ENCODE results near the gene ARL17A.
"Not testable (repeated sequence)": the region's sequence is repeated elsewhere in the genome, so short reads cannot be mapped to it uniquely, and the experiment has no call there.

Gene ARL17A

DNA sequence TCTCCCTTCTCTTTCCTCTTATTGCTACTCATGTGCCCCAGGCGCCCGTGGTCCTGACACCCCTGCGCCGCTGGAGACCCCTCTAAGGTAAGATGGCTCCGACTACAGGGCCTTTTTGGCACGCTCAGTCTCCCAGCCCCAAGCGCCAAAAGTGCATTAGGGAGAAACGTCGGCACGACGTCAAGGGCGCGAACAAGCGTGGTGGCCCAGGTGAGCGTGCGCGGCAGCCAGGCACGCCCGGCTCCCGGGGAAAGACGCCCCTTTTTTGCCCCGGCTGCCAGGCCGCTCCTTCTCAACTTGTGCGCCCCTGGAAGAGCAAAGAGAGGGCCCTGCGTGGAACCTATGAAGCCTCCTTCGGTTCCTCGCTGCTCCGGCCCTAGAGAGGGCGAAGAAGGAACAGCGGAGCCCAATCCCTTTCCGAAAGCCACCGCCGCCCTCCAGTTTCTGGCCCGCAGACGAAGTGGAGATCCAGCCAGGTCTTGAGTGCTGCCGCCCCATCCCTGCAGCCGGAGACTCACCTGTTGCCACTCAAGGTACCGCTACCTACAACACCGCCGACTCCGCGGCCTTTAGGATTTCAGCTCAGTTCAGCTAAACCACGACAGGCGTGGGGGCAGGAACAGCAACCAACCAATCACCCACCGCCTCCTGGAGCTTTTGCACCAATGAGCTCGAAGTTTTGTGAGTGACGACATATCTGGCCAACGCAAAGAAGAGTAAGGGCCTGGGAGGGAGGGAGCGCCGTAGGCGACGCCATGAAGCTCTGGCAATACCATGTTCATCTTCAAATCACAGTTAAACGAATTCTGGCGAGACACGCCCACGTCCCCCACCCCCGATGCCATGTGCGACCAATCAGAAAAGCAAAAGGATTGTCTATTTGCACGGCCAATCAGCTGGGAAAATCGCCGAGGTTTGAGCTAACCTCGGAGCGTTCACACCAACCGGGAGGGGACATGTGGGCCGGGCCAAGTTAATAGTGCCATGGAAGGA is at the start of gene ARL17A:
Gene ARL17A (minus strand): TSS at position 609 of the 993 bp plus-strand sequence. CDS start 3,369 bp downstream, outside the sequence.
- not testable (repeated sequence) for DNase-seq (ENCODE audit: low read depth)
- H3K4me3 ChIP-seq (ENCODE audit: low read depth, low read length), result peak within 1 kb of the TSS; percentile 20; the same call in 1 of the 2 replicates

DNA sequence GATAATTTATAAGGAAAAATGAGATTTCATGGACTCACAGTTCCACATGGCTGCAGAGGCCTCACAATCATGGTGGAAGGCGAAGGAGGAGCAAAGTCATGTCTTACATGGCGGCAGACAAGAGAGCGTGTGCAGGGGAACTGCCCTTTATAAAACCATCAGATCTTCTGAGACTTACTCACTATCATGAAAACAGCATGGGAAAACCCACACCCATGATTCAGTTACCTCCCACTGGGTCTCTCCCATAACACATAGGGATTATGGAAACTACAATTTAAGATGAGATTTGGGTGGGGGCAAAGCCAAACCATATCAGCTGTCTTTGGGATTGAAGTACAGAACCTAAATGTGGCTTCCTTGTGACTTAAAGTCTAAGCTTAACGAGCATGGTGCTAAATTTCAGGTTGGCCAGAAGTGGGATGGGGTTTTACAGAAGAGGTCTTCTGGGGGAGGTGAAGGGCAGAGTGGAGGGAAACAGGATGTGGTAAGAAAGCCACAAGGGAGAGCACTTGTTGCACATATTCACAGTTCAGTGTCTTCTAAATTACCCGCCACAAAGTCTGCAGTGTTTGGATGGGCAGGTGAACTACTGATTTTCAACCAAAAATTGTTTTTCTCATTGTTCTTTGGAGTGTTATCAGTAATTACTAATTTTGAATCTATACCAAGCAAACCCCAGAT is 49.4 kb upstream of the ARL17A start:
- DNase-seq (ENCODE audit: low read depth); H3K4me3 ChIP-seq (ENCODE audit: low read depth, low read length): not testable (repeated sequence)

DNA sequence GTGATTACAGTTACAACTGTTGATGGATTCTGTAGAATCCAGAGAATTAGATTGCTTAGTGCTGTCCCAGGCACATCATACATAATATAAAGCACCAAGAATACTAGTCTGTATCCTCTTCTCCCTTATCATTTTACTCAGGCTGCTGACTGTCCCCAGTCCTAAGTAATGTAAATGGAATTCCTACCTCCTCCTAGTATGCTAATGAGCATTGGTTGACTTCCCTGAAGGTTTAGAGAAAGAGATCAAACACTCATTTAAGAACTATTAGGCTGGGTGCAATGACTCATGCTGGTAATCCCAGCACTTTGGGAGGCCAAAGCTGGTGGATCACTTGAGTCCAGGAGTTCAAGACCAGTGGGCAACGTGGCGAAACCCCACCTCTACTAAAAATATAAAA is 48.0 kb upstream of the ARL17A start:
- not testable (repeated sequence) for H3K4me3 ChIP-seq (ENCODE audit: low read depth, low read length); DNase-seq (ENCODE audit: low read depth)

DNA sequence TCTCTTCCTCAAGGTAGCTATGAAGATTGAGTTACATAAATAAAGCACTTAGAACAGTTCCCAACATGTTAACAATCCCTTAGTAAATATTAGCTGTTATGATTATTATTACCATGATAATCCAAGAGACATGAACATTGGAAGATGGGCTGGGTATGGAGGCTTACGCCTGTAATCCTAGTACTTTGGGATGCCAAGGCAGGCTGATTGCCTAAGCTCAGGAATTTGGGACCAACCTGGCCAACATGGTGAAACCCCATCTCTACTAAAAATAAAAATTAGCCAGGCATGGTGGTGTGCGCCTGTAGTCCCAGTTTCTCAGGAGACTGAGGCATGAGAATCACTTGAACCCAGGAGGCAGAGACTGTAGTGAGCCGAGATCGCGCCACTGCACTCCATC is 45.2 kb upstream of the ARL17A start:
- H3K4me3 ChIP-seq (ENCODE audit: low read depth, low read length); DNase-seq (ENCODE audit: low read depth): not testable (repeated sequence)

DNA sequence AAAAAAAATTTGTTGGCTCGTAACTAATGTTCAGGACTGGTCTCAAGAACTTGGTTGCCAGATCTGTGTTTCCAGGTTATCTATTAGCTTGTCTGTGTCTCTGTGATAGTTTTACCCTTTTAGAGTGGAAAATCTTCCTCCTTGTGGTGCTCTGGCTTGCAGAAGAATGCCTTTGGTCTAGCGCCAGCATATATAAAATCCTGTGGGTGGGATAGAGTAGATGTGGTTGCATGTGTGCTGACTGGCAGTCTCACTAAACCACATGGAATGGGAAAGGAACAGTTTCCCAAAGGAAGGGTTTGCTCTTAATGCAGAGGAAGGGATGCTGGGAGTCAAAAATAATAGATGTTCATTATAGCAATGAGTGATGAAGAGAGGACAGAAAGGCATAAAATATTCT is 44.3 kb upstream of the ARL17A start:
- not testable (repeated sequence) for DNase-seq (ENCODE audit: low read depth); H3K4me3 ChIP-seq (ENCODE audit: low read depth, low read length)

DNA sequence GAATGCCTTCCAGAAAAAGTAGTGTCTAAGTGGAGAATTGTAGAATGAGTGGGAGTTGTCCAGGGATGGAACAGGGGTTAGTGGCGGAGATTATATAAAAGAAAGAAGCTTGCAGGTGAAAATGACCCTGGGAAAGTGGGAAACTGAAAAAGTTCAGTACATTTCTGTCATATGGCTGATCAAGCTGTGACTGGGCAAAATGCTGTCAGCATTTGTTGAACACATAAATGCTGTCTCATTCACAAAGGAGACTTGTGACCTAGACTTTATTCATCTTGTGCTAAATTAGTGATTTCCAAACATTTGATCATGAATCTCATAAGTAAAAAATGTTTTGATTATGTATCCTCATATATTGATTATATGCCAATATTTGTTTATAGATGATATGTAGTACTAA is 39.5 kb upstream of the ARL17A start:
- H3K4me3 ChIP-seq (ENCODE audit: low read depth, low read length); DNase-seq (ENCODE audit: low read depth): not testable (repeated sequence)

DNA sequence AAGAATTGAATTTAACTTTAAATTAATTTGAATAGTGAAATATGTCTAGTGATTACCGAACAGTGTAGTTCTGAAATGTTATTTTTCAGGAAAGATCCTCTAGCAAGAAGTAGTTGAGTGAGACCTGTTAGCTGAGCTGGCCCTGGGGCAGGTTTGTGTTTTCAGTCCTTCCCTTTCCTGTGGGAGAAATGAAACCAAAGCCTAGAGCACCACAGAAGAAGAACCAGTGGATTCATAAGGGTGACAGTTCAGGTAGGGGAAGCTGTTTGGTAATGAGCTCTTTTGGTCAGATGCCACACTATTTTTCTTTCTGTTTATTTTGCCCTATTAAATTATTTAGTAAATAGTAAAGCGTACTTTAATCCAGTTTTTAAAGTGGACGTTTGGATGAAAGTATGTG is 37.6 kb upstream of the ARL17A start:
- DNase-seq (ENCODE audit: low read depth); H3K4me3 ChIP-seq (ENCODE audit: low read depth, low read length): not testable (repeated sequence)

DNA sequence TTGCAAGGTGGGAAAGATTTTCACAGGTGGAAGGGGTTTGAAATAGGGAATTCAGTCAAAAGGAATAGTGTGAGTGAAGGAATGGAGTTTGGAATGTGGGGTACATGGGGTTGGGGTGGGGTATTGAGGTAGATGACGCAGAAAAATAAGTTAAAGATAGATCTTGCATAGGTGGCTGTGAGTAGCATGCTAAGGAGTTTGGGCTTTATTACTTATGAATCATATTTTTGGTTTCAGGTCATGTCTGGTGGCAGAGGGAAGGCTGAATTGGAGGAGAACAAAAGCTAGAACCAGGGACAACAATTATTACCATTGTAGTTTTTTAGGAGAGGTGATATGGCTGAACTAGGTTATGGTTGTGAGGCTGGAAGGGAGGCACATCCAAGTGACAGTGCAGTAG is 34.4 kb upstream of the ARL17A start:
- not testable (repeated sequence) for DNase-seq (ENCODE audit: low read depth); H3K4me3 ChIP-seq (ENCODE audit: low read depth, low read length)

DNA sequence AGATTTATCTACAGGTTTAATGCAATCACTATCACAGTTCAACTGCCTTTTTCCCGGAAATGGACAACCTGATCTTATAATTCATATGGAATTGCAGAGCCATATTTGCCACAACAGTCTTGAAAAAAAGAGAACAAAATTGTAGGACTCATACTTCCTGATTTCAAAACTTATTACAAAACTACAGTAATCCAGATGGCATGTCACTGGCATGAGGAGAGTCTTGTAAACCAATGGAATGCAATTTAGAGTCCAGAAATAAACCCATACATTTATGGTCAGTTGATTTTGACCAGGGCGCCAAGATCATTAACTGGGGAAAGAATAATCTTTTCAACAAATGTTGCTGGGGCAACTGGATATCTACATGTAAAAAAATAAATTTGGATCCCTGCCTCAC is 31.8 kb upstream of the ARL17A start:
- not testable (repeated sequence) for DNase-seq (ENCODE audit: low read depth); H3K4me3 ChIP-seq (ENCODE audit: low read depth, low read length)

DNA sequence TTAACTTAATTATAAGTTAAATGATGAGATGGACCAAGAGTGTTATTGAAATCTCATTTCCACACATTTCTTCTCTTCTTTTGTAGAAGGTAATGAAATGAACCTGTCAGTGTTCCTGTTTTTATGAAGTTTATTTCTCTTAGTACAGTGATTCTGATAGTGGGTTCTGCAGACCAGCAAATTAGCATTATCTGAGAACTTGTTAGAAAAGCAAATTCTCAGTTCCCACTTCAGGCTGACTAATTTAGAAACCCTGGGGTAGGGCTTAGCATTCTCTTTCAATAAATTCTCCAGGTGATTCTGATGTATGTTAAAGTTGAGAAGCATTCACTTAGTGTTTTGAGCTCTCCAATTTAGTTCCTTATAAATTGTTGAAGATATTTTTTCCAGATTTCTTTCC is 23.6 kb upstream of the ARL17A start:
- H3K4me3 ChIP-seq (ENCODE audit: low read depth, low read length); DNase-seq (ENCODE audit: low read depth): not testable (repeated sequence)

DNA sequence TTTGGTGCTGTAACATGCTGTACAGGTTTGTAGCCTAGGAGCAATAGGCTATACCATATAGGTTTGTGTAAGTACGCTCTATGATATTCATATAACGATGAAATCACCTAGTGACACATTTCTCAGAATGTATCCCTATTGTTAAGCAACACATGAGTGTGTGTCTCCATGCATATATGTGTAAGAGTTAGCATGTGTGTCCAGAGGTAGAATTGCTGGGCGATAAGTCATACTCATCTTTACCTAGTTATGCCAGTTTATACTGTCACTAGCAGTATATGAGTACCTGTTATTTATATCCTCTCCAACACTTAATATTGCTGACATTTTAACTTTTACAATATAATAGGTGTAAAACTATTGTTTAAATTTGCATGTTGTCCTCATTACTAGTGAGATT is 21.3 kb upstream of the ARL17A start:
- H3K4me3 ChIP-seq (ENCODE audit: low read depth, low read length); DNase-seq (ENCODE audit: low read depth): not testable (repeated sequence)

DNA sequence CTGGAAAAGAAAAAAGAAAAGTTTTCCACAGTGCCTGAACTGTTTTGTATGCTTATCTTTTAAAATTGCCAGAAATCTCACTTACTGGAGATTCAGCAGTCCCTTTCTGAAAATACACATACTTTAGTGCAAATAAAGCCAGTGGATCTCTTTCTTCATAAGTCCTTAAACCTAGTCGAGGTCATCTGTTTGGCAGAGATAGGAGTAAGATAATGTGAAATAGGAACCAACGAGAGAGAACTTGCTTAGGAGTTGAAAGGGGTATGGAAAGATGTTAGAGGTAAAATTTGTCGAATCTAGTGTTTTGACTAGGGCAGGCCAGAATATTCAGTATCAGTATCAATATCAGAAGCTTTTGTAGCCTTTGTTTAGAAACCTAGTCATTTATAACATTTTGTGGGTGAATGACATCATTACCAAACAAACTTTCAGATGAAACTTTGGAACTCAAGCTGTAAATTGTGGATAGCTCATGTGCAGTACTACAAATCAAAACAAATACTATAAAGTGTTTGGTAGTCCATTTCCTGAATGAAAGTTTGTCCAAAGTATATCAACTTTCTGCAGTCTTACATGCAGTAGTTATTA is 18.9 kb upstream of the ARL17A start:
- H3K4me3 ChIP-seq (ENCODE audit: low read depth, low read length), result not testable (repeated sequence)

DNA sequence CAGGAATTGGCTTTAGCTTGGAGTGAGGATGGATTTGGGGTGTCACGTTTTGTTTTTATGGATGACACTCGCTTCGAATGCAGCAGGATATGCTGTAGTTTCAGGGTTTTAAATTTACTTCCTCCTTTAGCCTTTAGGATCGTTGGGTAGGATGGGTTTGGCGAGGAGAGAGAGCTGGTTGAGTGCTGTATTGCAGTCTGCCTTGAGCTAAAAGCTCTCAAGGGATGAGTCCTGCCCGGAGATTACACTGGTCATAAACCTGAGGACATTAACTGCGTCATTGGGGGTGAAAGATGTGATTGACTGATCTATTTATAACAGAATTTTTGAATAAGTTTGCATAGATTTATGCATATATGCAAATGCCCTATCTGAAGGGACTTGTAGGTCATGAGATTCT is 11.8 kb upstream of the ARL17A start:
- DNase-seq (ENCODE audit: low read depth); H3K4me3 ChIP-seq (ENCODE audit: low read depth, low read length): not testable (repeated sequence)

More for the DNA sequence above, 18.9 kb upstream of the ARL17A start:
- not testable (repeated sequence) for DNase-seq (ENCODE audit: low read depth)

DNA sequence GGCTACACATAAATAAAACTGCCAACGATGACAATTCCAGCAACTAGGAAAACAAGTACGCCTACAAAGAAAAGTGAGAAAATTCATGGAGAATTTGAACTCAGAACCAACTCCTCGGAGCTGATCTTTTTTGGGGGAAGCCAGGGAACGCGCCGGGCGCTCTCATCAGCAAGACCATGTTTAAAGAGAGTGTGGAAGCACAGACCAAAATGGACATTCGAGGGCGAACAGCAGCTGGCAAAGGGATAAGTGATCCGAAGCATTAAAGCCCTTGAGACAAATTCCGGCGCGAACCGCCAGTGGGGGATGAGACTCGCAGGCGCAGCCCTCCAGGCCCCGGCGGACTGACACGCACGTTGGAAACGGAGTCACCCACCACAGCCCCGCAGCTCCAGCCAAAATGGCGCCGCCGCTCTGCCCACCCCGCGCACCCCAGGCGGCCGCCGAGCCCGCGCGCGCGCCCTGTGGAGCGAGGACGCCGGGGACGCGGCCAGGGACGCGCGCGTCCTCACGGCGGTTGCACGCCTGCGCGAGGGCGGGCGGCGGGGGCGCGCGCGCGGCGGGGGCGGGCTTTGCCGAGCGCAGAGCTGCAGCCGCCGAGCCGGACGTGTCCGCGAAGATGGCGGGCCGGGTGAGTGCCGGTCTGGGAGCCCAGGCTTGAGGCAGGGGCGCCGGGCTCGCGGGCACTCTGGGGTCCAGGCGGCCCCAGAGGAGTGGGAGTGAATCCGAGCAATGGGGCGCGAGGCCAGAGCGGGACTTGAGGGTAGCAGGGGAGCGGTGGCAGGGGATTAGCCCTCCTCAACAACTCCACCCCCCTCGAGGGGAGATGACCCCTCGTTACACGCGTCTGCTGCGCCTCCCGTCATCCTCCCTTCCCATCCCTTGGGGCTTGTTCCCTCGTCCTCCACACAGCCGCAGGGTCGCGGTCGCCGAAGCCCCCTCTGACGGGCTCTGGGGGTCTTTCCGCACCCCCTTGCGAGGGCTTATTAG is 11.0 kb upstream of the ARL17A start, which contains the start of gene NSF:
Gene NSF (plus strand): TSS at position 513 of the 990 bp plus-strand sequence. CDS start 107 bp downstream, at position 620.
- H3K4me3 ChIP-seq (ENCODE audit: low read depth, low read length); DNase-seq (ENCODE audit: low read depth): not testable (repeated sequence)

DNA sequence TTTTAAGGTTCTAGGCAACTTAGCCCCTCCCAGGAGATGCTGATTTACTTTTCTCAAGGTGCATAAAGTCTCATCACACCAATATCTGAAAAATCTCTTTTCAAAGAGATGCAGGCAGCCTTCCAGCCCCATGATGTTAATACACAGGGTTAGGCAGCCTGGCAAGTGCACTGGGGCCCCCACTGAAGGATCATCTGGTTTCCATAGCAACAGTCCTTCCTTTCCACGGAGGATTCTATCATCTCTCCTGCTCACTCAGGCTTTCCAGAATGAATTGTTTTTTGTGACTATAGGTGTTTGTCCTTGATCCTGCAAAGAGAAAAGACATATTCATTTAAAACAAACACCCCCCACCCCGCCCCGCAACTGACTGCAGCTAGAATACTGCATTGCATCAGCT is 6.0 kb upstream of the ARL17A start:
- DNase-seq (ENCODE audit: low read depth); H3K4me3 ChIP-seq (ENCODE audit: low read depth, low read length): not testable (repeated sequence)

DNA sequence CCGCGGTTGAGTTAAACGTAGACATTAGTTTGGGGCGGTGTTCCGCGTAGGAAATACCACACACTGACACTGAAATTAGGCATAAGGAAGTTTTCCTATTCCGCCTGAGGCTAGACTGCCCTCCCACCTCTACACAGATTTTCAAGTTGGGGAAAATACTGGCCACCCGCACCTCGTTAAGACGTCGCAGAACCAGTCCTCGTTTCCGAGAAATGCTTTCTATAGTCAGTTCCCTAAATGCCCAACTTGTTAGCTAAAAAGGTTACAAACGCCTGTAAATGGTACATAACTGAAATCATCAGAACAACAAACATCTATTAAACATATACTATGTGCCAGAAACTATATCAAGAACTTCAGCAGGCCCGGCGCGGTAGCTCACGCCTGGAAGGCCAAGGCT is 591 bp upstream of the ARL17A start:
- not testable (repeated sequence) for DNase-seq (ENCODE audit: low read depth)
- peak overlapping the region; percentile 20; the same call in 1 of the 2 replicates for H3K4me3 ChIP-seq (ENCODE audit: low read depth, low read length)

DNA sequence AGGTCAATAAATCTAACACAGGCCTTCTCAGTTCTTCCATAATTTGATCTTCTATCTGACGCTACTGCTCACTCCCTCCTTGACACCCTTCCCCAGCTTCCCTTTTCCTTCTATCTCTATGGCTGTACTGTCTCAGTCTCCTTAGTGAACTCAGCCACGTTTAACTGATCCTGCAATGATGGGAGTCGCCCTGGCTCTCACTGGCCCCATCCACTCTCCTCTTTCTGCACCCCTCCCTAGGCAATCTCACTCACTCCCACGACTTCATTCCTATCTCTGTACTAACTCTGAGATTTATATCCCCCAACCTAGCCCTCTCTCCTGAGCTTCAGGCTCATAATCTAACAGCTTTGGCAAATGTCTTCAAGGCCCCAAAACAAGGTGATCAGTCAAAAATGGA is 7.7 kb downstream of the ARL17A start:
- not testable (repeated sequence) for H3K4me3 ChIP-seq (ENCODE audit: low read depth, low read length)

DNA sequence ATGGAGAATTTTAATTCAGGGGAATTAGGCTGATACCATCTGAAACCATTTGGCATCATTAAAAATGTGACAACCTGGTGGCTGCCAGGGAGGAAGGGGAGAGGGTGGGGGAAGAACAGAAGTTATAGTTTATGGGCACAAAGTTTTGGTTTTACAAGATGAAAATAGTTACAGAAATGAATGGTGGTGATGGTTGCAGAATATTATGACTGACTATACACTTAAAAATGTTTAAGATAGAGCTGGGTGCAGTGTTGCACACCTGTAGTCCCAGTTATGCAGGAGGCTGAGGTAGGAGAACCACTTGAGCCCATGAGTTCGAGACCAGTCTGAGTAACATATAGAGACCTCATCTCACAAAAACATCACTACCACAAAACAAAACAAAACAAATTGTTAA is 12.5 kb downstream of the ARL17A start:
- H3K4me3 ChIP-seq (ENCODE audit: low read depth, low read length); DNase-seq (ENCODE audit: low read depth): not testable (repeated sequence)

More for the DNA sequence above, 7.7 kb downstream of the ARL17A start:
- not testable (repeated sequence) for DNase-seq (ENCODE audit: low read depth)

All from GM12865 (cell line).